ENCODE measurements around the gene PRKACB.
"Not testable (repeated sequence)": the region's sequence is repeated elsewhere in the genome, so short reads cannot be mapped to it uniquely, and the experiment has no call there.

PRKACB gene

DNA sequence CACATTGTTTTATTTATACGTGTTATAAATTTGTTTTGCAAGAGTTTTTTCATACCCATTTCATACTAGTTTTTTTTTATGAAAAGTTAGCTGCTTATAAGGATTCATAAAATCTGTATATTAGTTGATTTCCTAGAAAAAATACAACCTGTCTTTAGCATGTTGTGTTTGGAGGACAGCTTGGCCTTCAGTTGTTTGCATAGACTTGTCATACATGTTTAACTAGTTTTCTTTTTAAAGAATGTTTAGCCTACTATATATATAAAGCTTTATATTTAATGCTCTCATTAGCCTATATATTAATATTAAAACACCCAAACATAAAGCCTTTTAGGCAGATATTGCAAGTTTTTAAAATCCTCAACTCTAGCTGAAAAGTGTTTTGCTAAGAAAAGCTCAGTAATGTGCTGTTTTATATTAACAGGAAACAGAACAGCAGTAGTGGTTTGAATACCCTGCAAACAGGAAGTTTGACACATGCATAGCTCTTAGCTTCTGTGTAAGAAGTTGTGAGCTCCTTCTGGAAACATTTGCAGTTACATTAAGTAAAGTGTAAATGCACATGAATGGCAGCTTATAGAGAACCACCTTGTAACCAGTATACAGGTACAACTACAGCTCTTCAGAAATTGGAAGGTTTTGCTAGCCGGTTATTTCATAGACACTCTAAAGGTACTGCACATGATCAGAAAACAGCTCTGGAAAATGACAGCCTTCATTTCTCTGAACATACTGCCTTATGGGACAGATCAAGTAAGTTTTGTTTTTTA, at the start of gene PRKACB:
PRKACB (plus strand) TSS at position 476 of the 770 bp plus-strand sequence; CDS start at position 567, 91 bp downstream.
- no peak for DNase-seq

GRCh38 chr1:84095308-84095707, 48.8 kb upstream of the PRKACB start:
- DNase-seq: no peak

- DNase-seq: no peak
Observed at GRCh38 chr1:84096176-84096575, 47.9 kb upstream of the PRKACB start.

GRCh38 chr1:84101204-84101603, 42.9 kb upstream of the PRKACB start:
- no peak for DNase-seq

DNA sequence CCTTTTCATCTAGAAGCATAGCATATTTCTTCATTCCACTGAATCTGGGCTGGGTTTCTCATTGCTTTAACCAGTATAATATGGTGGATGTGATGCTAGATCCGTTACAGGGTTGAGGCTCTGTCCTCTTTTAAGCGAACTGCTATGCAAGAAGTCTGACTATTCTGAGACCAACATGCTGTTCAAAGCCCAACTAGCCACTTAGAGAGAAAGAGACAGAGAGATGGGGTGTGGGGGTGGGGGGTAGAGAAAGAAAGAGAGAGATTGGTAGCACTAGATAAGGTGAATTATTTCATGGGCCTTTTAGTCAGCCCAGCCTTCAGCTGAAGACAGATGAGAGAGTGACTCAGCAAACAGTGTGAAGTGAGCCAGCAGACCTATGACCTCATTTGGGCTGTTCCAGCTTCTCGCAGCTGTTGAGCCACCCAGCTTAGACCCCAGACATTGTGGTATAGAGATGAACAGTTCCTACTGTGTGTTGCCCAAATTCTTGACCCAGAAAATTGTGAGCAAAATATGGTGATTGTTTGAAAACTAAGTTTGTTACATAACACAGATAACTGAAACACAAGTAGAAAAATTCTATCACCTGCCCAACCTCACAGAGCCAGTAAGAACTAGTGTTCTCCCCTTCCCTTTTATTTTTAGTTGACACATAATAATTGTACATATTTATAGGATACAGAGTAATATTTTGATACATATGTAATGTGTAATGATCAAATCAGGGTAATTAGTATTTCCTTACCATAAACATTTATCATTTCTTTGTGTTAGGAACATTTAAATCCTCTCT, 40.7 kb upstream of the PRKACB start:
- no peak for DNase-seq

GRCh38 chr1:84107538-84107937, 36.5 kb upstream of the PRKACB start:
- DNase-seq: not testable (repeated sequence)

DNA sequence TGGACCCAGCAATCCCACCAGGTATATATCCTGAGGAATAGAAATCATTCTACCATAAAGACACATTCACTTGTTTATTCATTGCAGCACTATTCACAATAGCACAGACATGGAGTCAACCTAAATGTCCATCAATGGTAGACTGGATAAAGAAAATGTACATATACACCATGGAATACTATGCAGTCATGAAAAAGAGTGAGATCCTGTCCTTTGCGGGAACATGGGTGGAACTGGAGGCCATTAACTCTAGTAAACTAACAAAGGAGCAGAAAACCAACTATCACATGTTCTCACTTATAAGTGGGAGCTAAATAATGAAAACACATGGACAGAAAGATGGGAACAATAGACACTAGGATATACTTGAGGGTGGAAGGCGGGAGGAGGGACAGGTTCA, 36.1 kb upstream of the PRKACB start:
- DNase-seq: no peak

GRCh38 chr1:84108900-84109578, 35.0 kb upstream of the PRKACB start:
- no peak for DNase-seq

- DNase-seq: no peak
Observed at GRCh38 chr1:84110629-84111028, 33.4 kb upstream of the PRKACB start.

DNA sequence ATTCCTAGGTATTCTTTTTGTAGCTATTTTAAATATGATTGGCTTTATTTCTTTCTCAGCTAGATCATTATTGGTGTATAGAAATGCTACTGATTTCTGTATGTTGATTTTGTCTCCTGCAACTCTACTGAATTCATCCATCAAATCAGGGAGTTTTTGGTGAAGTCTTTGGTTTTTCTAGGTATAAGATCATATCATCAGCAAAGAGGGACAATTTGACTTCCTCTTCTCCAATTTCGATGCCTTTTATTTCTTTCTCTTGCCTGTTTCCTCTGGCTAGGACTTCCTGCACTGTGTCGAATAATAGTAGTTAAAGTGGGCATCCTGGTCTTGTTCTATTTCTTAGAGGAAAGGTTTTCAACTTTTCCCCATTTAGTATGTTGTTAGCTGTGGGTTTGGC, 27.5 kb upstream of the PRKACB start:
- no peak for DNase-seq

DNA sequence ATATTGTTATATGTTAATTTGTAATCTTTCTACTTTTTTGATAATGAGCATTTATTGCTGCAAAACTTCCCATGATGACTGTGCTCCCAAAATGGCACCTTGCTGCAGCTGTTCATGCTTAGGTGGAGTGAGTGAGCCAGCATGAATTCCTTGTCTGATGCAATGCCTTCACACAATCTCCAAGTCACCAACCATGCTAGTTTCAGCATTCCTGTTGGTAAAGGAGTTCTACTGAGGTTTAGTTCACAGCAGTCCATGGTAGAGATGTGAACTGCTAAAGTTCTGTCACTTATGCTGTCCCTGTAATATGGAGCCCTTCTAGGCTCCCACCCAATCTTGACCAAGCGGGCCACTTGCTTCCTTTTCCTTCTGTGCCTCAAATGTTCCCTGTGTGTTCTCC, 26.2 kb upstream of the PRKACB start:
- DNase-seq: no peak

- DNase-seq: no peak
Observed at GRCh38 chr1:84121360-84121759, 22.7 kb upstream of the PRKACB start.

DNA sequence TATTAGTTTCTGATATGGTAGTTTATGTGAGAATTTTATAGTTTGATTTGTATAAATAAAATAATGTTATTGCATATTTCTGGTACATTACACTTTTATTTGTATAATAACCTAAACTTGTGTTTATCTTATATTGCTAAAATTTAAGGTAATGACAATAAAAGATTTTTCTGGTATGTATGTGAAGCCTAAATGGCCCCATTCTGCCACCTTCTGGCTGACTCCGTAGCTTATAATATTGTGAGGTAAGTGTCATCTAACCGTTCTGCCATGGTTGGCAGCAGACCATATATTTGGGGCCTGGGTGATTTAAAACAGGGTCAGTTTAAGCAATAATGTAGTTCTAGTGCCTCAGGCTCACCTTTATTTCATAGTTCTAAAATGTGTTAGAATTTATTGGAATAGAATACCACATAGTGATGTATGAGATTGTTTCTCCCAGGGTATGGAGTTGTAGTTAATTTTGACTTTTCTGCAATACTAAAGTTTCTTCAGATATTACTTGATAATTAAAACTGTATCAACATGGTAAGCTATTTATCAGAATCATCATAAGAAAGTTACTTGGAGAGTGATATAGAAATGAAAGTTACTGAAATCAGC, 21.2 kb upstream of the PRKACB start:
- peak; percentile 1 to 21 (median 12) for DNase-seq

GRCh38 chr1:84133479-84133878, 10.6 kb upstream of the PRKACB start:
- no peak for DNase-seq

GRCh38 chr1:84135341-84135740, 8.7 kb upstream of the PRKACB start:
- no peak for DNase-seq

DNA sequence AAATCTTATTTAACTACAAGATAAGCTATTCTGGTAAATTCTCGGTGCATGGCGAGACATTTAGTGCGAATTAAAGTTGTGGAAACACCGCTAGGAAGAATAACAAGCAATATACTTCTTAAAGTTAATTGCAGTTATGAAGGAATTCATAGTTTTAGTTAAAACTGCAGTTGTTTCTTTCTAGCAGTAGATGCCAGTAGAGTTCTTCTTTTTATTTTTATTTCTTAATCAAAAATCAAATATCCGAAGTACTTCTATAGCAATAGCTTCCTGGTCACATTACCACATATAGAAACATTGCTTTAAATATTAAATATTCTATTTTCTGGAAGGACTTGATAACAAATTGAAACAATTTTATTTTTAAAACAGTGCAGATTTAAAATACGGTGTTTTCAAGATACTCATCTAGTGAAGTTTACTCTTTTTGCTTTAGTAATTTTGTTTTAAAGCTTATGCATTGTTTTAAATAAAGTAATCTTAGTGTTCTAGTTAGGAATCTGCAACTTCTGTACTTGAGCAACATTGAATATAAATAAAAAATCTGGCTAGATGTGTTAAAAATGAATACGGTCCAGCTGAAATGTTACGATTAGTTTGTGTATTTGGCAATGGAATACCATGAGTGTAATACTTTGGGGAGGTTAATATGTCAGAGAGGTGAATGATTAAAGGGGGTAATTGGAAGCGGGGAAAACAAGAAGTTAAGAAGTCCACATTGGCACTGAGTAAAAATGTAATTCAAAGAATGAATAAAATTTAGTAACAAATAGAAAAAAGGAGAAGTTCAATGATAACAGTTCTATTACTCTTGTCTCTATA, 2.7 kb upstream of the PRKACB start:
- DNase-seq: no peak

- DNase-seq: no peak
Observed at GRCh38 chr1:84145068-84145467, 997 bp downstream of the PRKACB start.

GRCh38 chr1:84146411-84147032, 2.5 kb downstream of the PRKACB start:
- no peak for DNase-seq

GRCh38 chr1:84148758-84149157, 4.7 kb downstream of the PRKACB start:
- no peak for DNase-seq

GRCh38 chr1:84152649-84153056, 8.6 kb downstream of the PRKACB start:
- DNase-seq: no peak

- DNase-seq: no peak
Observed at GRCh38 chr1:84155517-84155916, 11.4 kb downstream of the PRKACB start.

- DNase-seq: no peak
Observed at GRCh38 chr1:84156210-84156621, 12.1 kb downstream of the PRKACB start.
